Activated T-helper 1 cell treated with Interleukin-2 at 50 U/mL for 16 hours (primary cell): ENCODE measurements around the gene COPE.
"Not testable (repeated sequence)": the region's sequence is repeated elsewhere in the genome, so short reads cannot be mapped to it uniquely, and the experiment has no call there.

Experiments used
- DNase-seq: peaks from one replicate; pipeline ENCODE4 v3.0.0-alpha.2; 2020; ENCODE audit warnings: low read depth

Gene COPE

DNA sequence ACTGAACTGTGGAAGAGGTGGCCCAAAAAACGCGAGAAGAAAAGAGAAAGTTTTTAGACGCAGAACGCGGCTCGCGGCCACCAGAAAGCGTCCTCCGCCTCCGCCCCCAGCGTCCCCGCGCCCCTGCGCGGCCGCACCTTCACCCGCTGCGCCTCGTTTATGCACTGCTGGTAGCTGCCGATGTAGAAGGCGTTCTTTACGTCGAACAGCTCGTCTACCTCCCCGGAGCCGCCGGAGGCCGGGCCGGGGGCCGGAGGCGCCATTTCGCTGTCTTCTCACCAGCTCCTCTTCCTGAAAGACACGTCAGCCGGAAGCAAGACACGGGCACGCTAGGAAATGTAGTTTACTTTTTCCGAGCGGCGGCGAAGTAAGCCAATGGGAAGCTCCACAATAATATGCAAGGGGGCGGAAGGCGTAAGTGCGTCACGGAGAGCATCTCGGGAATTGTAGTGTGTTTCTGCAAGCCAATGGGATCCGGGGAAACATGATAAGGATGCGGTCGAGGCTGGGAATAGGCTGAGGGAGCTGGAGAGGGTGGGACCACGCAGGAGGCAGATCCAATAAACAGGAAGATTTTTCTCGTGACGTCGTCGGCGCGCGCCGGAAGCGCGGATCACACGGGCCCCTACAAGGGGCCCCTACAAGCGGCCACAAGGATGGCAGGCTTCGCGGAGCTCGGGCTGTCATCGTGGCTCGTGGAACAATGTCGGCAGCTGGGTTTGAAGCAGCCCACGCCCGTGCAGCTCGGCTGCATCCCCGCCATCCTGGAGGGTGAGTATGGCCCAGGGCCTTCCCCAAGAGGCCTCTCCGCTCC is at the start of gene COPE, which contains the start of gene DDX49:
TSS of gene COPE (minus strand) at position 302 of the 814 bp plus-strand sequence. CDS start at position 263, 39 bp downstream.
TSS of gene DDX49 (plus strand) at position 630 of the 814 bp plus-strand sequence. CDS start at position 657, 27 bp downstream.
- DNase-seq, result peak; percentile 96

DNA sequence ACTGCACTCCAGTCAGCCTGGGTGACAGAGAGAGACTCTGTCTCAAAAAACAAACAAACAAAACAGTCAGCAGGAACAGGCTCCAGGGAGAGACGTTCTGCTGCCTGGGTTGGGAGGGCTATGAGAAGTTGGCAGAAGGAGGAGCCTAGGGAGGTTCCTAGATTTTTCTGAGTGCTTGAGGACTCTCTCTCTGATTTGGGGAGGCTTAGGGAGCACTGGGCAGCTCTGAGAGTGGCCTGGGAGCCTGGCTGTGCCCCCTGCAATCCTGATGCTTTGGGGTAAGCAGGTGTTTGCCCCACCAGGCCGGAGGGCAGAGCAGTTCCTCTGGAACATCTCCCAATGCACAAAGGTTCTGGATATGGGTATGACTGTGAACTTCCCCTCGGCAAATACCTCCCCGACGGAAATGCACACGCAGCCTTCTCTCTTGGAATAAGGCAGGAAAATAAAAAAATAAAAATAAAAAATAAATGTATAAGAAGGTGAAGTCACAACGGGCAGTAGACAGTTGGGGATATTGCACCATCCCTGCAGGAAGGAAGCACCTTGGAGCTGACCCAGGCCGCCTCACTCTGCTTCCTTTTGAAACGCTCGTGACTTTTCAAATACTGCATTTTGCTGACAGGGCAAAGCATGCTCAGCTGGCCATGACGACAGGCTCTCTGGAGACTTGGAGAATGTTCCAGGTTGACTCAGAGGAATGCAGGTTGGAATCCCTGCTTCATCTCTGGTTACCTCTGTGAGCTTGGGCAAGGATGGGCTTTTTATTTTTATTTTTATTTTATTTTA is 48.4 kb upstream of the COPE start:
- no peak for DNase-seq

DNA sequence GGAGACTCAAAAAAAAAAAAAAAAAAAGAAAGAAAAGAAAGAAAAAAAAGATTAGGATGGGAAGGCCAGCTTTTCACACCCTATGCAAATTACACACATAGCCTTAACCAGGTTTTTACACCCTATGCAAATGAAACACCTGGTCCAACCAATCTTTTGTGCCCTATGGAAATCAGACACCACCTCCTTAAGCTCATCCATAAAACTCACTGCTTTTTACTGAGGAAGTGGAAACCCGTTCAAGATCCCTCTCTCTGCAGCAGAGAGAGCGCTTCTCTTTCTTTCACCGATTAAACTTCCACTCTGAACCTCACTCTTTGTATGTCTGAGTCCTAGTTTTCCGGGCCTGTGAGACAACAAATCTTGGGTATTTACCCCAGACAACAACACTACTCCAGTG is 47.1 kb upstream of the COPE start:
- DNase-seq, result no peak

DNA sequence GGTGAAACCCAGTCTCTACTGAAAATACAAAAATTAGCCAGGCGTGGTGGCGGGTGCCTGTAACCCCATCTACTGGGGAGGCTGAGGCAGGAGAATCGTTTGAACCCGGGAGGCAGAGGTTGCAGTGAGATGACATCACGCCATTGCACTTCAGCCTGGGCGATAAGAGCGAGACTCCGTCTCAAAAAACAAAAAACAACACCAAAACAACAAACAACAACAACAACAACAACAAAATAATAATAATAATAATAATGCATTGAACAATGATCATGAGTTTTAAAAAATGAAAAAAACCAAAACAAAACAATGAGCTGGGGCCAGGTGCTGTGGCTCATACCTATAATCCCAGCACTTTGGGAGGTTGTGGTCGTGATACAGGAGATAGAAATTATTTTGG is 44.9 kb upstream of the COPE start:
- DNase-seq, result no peak

DNA sequence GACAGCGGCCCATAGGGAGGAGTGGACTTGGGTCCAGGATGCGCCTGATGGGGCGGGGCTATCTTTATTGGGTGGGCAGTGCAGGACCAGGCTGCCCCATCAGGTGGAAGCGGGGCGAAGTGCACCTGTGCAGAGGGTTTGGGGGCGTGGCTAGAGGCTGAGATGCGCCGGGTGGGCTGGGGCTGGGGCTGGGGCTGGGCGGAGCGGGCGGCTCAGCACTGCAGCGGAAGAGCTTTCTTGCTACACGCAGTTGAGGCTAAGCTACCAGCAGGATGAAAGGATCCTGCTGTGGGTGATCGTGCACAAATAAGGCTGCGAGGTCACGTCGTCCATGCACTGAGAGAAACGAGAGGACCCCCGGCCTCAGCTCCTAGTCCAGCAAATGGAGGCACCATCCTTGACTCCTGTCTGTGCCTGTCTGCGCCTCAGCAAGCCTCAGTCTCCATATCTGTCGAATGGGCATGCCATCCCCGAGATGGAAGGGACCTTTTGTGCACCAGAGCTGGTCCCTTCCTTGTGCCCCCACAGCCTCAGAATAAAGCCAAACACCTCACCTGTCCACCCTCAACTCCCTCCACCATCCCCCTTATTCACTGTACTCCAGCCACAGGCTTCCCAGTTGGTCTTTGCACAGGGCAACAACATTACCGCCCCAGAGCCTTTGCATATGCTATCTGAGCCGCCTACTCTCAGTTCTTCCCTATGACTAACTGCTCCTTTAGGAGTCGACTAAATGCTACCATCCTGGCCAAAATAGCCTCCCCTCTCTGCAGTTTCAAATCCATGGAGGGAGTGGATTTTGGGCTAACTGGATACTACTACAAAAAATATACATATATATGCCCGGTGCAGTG is 42.8 kb upstream of the COPE start:
- no peak for DNase-seq

DNA sequence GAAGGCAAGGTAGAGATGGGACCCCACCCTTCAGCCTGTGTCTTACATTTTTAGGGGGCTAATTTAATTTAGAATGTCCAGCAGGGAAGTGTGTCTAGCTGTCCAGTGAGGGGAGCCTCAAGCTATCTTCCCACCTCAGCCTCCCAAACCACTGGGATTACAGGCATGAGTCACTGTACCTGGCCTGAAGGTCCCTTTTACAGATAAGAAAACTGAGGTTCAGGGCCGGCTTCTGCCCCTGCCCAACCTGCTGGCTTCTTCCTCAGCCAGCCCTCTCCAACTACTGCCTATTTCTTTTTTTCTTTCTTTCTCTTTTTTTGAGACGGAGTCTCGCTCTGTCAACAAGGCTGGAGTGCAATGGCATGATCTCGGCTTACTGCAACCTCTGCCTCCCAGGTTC is 41.2 kb upstream of the COPE start:
- DNase-seq, result no peak

DNA sequence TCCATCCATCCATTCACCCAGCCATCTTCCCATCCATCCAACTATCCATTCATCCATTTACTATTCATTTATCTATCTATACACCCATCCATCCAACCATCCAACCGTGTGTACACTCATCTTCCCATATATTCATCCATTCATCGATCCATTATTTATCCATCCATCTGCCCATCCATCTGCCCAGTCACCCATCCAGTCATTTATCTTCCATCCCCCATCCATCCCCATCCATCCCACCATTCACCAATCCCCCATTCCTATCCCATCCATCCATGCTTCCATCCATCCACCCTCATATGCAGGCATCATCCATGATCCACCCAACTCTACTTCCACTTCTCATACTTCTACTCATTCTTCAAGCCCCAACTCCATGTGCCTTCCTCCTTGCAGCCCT is 35.9 kb upstream of the COPE start:
- no peak for DNase-seq

DNA sequence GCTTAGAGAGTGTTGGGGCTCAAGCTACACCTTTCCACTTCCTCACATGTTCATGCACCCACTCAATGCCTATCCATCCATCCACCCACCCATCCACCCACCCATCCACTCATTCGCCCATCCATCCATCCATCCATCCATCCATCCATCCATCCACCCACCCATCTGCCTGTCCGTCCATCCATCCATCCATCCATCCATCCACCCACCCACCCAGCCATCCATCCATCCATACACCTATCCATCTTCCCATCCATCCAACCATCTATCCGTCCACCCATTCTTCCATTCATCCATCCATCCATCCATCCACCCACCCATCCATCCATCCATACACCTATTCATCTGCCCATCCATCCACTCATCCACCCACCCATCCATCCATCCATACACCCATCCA is 34.9 kb upstream of the COPE start:
- no peak for DNase-seq

DNA sequence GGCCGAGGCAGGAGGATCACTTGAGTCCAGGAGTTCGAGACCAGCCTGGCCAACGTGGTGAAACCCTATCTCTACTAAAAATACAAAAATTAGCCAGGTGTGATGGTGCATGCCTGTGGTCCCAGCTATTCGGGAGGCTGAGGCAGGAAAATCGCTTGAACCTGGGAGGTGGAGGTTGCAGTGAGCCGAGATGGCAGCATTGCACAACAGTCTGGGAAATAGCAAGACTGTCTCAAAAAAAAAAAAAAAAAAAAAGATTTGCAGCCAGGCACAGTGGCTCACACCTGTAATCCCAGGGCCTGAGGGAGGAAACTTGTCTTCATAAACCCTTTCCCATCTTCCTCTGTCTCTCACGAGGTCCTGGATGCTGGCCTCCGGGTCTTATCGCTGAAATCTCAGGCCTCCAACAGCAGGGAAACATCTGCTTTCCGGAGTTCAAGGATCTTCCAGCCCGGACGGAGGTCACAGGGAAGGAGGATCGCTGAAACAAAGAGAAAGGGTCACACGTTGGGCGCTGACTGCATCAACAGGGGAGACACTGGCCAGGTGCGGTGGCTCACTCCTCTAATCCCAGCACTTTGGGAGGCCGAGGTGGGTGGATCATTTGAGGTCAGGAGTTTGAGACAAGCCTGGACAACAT is 33.3 kb upstream of the COPE start:
- not testable (repeated sequence) for DNase-seq

DNA sequence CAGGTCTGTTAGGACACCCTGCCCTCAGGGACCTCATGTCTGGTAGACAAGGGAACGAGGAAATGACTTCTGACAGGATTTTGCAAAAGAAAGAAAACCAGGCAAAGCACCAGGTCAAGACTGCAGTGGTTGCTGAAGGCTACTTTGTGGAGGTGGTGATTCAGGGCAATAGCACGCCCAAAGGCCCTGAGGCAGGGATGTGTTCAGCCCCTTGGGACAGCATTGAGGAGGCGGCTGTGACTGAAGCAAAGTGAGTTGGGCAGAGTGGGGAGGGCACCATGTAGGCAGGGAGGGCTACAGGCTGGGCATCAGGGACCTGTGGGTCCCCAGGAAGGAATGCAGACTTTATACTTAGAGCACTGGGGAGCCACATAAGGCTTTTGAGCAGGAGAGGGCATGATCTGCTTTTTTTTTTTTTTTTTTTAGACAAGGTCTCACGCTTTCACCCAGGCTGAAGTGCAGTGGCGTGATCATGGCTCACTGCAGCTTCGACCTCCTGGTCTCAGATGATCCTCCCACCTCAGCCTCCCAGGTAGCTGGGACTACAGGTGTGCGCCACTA is 32.6 kb upstream of the COPE start:
- DNase-seq, result no peak

DNA sequence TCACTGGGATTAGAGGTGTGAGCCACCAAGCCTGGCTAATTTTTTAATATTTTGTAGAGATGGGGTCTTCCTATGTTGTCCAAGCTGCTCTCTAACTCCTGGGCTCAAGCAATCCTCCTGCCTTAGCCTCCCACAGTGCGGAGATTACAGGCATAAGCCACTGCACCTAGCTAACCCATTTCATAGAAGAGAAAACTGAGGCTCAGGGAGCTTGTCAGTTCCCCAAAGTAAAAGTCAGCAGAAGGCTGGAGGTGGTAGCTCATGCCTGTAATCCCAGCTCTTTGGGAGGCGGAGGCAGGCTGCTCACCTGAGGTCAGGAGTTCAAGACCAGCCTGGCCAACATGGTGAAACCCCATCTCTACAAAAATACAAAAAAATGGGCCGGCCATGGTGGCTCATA is 30.7 kb upstream of the COPE start:
- DNase-seq, result no peak

DNA sequence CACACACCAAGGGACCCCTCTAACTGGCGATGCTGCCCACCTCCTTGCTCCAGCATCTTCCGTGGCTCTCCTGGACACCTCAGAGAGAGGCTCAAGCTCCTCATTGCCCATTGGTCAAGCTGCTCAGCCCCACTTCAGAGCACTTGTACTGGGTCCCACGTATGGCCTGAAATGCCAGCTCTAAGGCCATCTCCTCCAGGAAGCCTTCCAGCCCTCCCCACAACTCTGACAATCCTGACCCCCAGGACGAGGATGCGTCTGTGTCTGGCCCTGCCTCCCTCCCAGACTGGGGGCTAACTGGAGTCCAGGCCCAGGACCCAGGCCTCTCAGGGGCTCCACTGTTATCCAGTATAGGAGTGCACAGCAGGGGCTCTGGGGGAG is 29.8 kb upstream of the COPE start:
- DNase-seq, result no peak

DNA sequence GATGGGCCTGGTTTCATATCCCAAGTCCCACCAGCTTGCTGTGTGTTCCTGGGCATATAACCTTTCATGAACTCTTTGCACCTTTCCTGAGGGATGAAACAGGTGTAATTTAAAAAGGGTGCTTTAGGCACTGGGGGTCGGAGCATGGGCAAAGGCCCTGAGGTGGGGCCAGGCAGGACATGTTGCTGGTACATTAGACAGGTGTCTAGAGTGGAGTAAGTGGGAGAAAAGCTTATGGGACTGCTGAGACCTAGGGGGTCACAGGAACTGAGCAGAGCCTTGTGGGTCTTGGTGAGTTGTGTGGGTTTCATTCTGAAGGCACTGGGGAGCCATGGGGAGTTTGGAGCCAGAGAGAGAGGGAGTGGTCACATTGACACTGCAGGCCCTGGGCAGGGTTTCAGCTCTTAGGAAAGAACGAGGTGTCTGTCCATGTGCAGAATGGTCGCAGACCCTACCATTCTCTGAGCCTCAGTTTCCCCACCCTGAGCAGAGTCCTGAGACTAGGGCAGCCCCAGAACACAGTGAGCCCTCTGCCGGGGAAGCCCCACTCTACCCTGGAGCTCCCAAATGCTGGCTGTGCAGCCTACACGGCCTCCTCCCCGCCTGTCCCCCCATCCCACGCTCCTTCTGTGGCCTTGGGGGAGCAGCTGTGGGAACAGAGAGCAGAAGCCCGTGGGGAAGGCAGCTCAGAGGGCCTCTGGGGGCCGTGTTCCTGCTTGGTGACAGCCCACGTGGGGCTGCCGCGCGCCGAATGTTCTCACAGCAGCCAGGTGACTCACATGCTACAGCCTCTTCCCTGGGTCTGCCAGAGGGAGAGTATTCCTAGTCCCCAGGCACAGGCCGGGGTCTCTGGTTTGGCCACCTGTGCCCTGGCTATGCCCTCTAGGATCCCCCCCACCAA is 29.1 kb upstream of the COPE start:
- DNase-seq, result no peak

DNA sequence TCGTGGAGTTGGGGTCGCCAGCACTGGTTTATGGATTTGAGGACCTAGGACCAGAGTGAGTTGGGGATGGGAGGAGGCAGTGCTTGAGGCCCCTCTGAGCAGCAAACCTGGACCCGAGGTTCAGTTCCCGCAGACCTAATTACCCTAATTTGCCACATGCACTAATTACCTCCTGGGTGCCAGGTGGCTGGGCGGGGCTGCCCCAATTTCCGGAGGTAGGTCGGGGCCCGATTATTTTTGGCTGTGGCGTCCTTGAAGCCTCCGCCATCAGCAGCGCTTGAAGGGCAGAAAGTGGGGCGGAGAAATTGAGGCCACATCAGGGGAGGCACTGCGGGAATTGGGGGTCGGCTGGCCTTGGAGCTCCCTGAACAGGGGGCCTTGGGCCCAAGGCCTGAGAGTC is 27.7 kb upstream of the COPE start:
- no peak for DNase-seq

DNA sequence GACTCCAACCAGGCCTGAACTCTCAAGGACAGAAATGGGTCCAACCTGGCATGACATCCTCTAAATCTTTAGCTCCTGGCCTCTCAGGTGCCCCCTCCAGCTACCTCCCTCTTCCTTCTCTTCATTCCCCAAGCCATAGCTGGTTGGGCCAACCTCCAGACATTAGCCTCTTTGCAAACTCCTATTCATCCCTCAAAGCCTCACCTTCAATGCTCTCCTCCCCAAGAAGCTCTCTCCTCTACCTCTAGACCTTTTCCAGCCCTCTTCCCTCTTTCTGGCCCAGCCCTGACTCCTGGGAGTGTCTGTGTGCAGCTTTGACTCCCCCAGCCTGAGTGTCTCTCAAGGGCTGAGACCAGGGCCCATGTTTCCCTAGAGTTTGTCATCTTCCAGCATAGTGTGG is 27.1 kb upstream of the COPE start:
- DNase-seq, result no peak

DNA sequence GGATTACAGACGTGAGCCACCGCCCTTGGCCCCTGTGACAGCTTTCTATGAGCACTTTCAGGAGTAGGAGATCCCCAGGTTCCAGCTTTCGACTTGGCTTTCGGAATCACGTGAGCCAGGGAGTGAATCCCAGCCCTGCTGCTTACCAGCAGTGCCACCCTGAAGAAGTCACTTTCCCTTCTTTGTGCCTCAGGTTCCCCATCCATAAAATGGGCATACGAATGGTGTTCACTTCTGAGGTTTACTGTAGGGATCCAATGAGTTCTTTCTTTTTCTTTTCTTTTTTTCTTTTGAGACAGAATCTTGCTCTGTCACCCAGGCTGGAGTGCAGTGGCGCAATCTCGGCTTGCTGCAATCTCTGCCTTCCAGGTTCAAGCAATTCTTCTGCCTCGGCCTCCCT is 26.1 kb upstream of the COPE start:
- DNase-seq, result no peak

DNA sequence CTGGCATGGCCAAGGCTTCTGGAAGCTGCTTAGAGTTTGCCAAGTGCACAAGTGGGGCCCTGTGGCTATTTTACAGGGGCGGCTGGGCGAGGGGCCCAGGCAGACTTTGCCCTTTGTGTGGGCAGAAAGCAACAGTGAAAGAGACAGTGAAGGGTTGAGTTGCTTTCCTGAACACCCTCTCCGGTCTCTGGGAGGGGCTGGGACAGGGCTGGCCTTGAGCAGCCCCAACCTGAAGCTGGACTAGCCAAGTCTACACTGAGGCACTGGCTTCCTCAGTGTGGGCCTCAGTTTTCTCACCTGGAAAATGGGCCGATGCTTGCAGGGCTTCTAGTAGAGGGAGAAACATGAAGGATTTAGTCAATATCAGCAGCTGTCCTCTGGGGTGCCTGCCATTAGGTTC is 24.3 kb upstream of the COPE start:
- no peak for DNase-seq

DNA sequence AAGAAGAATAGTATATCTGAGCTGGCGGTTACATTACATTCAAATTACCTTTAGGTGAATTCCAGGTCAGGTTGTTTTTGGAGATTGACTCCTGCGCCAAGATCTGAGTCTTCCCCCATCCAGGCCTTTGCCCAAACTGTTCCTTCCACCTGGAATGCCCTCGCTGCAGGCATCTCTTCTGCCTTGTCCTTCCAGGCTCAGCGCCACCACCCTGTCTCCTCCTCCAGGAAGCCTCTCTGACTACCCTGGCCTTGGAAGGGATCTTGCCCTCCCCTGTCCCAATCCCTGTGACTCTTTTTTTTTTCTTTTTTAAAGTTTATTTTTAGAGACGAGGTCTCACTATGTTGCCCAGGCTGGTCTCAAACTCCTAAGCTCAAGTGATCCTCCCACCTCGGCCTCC is 23.5 kb upstream of the COPE start:
- DNase-seq, result no peak

DNA sequence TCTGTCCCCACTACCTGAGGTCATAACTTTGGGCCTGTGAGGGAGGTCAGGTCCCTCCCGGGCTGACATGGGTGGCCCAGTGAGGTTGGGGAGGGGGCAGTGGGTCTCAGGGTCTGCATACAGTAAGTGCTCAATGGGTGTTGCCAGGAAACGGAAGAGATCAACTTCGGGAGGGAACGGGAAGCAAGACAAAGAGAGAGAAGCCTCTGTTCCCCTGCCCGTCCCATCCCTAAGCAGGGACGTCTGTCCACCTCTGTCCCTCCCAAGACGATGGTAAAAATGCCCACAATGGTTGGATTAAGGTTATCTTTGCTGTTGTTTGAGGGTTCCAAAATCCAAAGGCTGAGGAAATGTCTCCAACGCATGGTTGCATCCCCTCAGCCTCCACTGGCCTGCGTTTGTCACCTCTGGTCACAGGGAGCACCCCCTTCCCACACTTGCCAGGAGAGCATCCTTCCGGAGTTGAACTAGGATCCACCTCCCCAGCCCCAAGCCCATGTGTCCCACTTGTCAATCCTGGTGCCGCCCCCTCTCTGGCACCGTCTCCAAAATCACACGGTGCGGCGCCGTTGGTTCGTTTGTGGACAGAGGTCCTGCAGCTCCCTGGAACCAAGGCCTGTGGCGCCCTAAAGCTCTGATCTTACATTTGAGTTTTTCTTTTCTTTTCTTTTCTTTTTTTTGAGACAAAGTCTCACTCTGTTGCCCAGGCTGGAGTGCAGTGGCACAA is 22.6 kb upstream of the COPE start:
- DNase-seq, result no peak
